Stimulated activated memory B cell treated with anti-CD40 and anti-IgM and Interleukin-4, amounts not matched to agents 10 μg/mL and 1 μg/mL and 100 μg/mL, for 72 hours (primary cell): ENCODE measurements around the gene EMC10.

Experiments
- ATAC-seq: fragments of 150-1000 bp; cut with Tn5 transposase; 2 replicates; pipeline ENCODE4 v1.10.0; 2021
- H3K27ac Mint-ChIP-seq: one replicate; pipeline ENCODE4 v1.8.0; 2022; ENCODE audit warnings: mild to moderate bottlenecking, mixed read lengths
- H3K27me3 Mint-ChIP-seq: one replicate; pipeline ENCODE4 v1.8.0; 2022; ENCODE audit warnings: mixed read lengths
- H3K36me3 Mint-ChIP-seq: one replicate; pipeline ENCODE4 v1.8.0; 2022; ENCODE audit warnings: mixed read lengths
- H3K4me1 Mint-ChIP-seq: one replicate; pipeline ENCODE4 v1.8.0; 2022; ENCODE audit warnings: mixed read lengths
- H3K4me3 Mint-ChIP-seq: one replicate; pipeline ENCODE4 v1.8.0; 2022; ENCODE audit warnings: mild to moderate bottlenecking, moderate library complexity, mixed read lengths
- H3K9me3 Mint-ChIP-seq: one replicate; pipeline ENCODE4 v1.8.0; 2022; ENCODE audit warnings: mixed read lengths

Gene EMC10

GRCh38 chr19:50496189-50497021 is 20.1 kb downstream of the EMC10 start:
- H3K27ac Mint-ChIP-seq: no peak overlapping the region
- H3K9me3 Mint-ChIP-seq: no peaks in the 10 kb centered on the region
- no peak for ATAC-seq
- no peak overlapping the region for H3K4me3 Mint-ChIP-seq
- H3K36me3 Mint-ChIP-seq: peaks cover 18% of the 10 kb centered on the region
- H3K4me1 Mint-ChIP-seq: peaks cover 12% of the 10 kb centered on the region
- H3K27me3 Mint-ChIP-seq: no peaks in the 10 kb centered on the region

GRCh38 chr19:50497022-50497405 is 20.7 kb downstream of the EMC10 start:
- Mint-ChIP-seq H3K9me3 (no peaks in the 10 kb centered on the region), H3K4me1 (peaks cover 6% of the 10 kb centered on the region)

GRCh38 chr19:50498219-50499056 is 22.1 kb downstream of the EMC10 start:
- no peak overlapping the region for H3K4me3 Mint-ChIP-seq
- peaks cover 18% of the 10 kb centered on the region for H3K36me3 Mint-ChIP-seq
- H3K27me3 Mint-ChIP-seq: no peaks in the 10 kb centered on the region
- H3K9me3 Mint-ChIP-seq: no peaks in the 10 kb centered on the region
- H3K4me1 Mint-ChIP-seq: no peaks in the 10 kb centered on the region
- no peak overlapping the region for H3K27ac Mint-ChIP-seq
- no peak for ATAC-seq

More at GRCh38 chr19:50497022-50497405, 20.7 kb downstream of the EMC10 start:
- Mint-ChIP-seq H3K27me3 (no peaks in the 10 kb centered on the region), H3K4me3 (no peak overlapping the region), H3K36me3 (peaks cover 18% of the 10 kb centered on the region), H3K27ac (no peak overlapping the region)
- ATAC-seq: no peak

GRCh38 chr19:50500060-50500752 is 23.9 kb downstream of the EMC10 start:
- Mint-ChIP-seq H3K9me3 (no peaks in the 10 kb centered on the region), H3K36me3 (peaks cover 8% of the 10 kb centered on the region), H3K4me3 (no peak overlapping the region), H3K4me1 (no peaks in the 10 kb centered on the region), H3K27me3 (no peaks in the 10 kb centered on the region), H3K27ac (no peak overlapping the region)
- peak; percentile 60 for ATAC-seq

- Mint-ChIP-seq H3K27me3 (no peaks in the 10 kb centered on the region), H3K9me3 (no peaks in the 10 kb centered on the region), H3K36me3 (peaks cover 11% of the 10 kb centered on the region), H3K4me3 (no peak overlapping the region), H3K27ac (no peak overlapping the region), H3K4me1 (no peaks in the 10 kb centered on the region)
- peak; percentile 40 for ATAC-seq
Measured at GRCh38 chr19:50500753-50501151, 24.4 kb downstream of the EMC10 start.

- no peaks in the 10 kb centered on the region for H3K27me3 Mint-ChIP-seq
- H3K36me3 Mint-ChIP-seq: peaks cover 10% of the 10 kb centered on the region
- H3K9me3 Mint-ChIP-seq: no peaks in the 10 kb centered on the region
- no peak for ATAC-seq
- H3K4me1 Mint-ChIP-seq: no peaks in the 10 kb centered on the region
- no peak overlapping the region for H3K27ac Mint-ChIP-seq
- H3K4me3 Mint-ChIP-seq: no peak overlapping the region
Measured at GRCh38 chr19:50501186-50501567, 24.9 kb downstream of the EMC10 start.

- H3K9me3 Mint-ChIP-seq: no peaks in the 10 kb centered on the region
- no peaks in the 10 kb centered on the region for H3K27me3 Mint-ChIP-seq
- no peaks in the 10 kb centered on the region for H3K4me1 Mint-ChIP-seq
- ATAC-seq: no peak
- H3K27ac Mint-ChIP-seq: no peak overlapping the region
- H3K4me3 Mint-ChIP-seq: no peak overlapping the region
- peaks cover 11% of the 10 kb centered on the region for H3K36me3 Mint-ChIP-seq
Measured at GRCh38 chr19:50501568-50502475, 25.5 kb downstream of the EMC10 start.

- no peak overlapping the region for H3K27ac Mint-ChIP-seq
- ATAC-seq: no peak
- H3K36me3 Mint-ChIP-seq: peaks cover 26% of the 10 kb centered on the region
- H3K27me3 Mint-ChIP-seq: no peaks in the 10 kb centered on the region
- no peak overlapping the region for H3K4me3 Mint-ChIP-seq
- peaks cover 18% of the 10 kb centered on the region for H3K4me1 Mint-ChIP-seq
- H3K9me3 Mint-ChIP-seq: no peaks in the 10 kb centered on the region
Measured at GRCh38 chr19:50505856-50506611, 29.7 kb downstream of the EMC10 start.

- no peaks in the 10 kb centered on the region for H3K27me3 Mint-ChIP-seq
- peaks cover 26% of the 10 kb centered on the region for H3K36me3 Mint-ChIP-seq
- H3K9me3 Mint-ChIP-seq: peaks cover 2% of the 10 kb centered on the region
- peaks cover 24% of the 10 kb centered on the region for H3K4me1 Mint-ChIP-seq
- H3K27ac Mint-ChIP-seq: no peak overlapping the region
- no peak for ATAC-seq
- H3K4me3 Mint-ChIP-seq: no peak overlapping the region
Measured at GRCh38 chr19:50506700-50507099, 30.4 kb downstream of the EMC10 start.

GRCh38 chr19:50507376-50507775 is 31.1 kb downstream of the EMC10 start:
- Mint-ChIP-seq H3K9me3 (peaks cover 2% of the 10 kb centered on the region), H3K27me3 (no peaks in the 10 kb centered on the region), H3K4me1 (peaks cover 28% of the 10 kb centered on the region), H3K4me3 (no peak overlapping the region), H3K27ac (no peak overlapping the region), H3K36me3 (peaks cover 26% of the 10 kb centered on the region)
- ATAC-seq: no peak

GRCh38 chr19:50508843-50509190 is 32.5 kb downstream of the EMC10 start:
- Mint-ChIP-seq H3K36me3 (peaks cover 26% of the 10 kb centered on the region), H3K4me3 (no peak overlapping the region), H3K4me1 (peaks cover 28% of the 10 kb centered on the region), H3K27me3 (peaks cover 11% of the 10 kb centered on the region), H3K9me3 (peaks cover 2% of the 10 kb centered on the region), H3K27ac (no peak overlapping the region)
- no peak for ATAC-seq

GRCh38 chr19:50509366-50509765 is 33.1 kb downstream of the EMC10 start:
- peak overlapping the region; percentile 49 for H3K4me3 Mint-ChIP-seq
- no peak overlapping the region for H3K27ac Mint-ChIP-seq
- H3K27me3 Mint-ChIP-seq: peaks cover 15% of the 10 kb centered on the region
- H3K36me3 Mint-ChIP-seq: peaks cover 26% of the 10 kb centered on the region
- peaks cover 28% of the 10 kb centered on the region for H3K4me1 Mint-ChIP-seq
- ATAC-seq: no peak
- peaks cover 2% of the 10 kb centered on the region for H3K9me3 Mint-ChIP-seq

- Mint-ChIP-seq H3K9me3 (peaks cover 2% of the 10 kb centered on the region), H3K27me3 (peaks cover 20% of the 10 kb centered on the region), H3K4me1 (peaks cover 28% of the 10 kb centered on the region), H3K36me3 (peaks cover 24% of the 10 kb centered on the region), H3K27ac (peak overlapping the region; percentile 89), H3K4me3 (peak overlapping the region; percentile 82)
- ATAC-seq: no peak
Measured at GRCh38 chr19:50510121-50510670, 33.9 kb downstream of the EMC10 start.

GRCh38 chr19:50510700-50511068 is 34.4 kb downstream of the EMC10 start:
- ATAC-seq: no peak
- Mint-ChIP-seq H3K9me3 (peaks cover 2% of the 10 kb centered on the region), H3K27ac (peak overlapping the region; percentile 89), H3K27me3 (peaks cover 24% of the 10 kb centered on the region), H3K36me3 (peaks cover 20% of the 10 kb centered on the region), H3K4me3 (peak overlapping the region; percentile 82), H3K4me1 (peaks cover 28% of the 10 kb centered on the region)
